Left forelimb (tissue), 1 donor: Measurements from ENCODE around the gene OR6K2.
"Not testable (repeated sequence)": the region's sequence is repeated elsewhere in the genome, so short reads cannot be mapped to it uniquely, and the experiment has no call there.

ENCODE experiments used
- DNase-seq: peaks from one replicate; pipeline ENCODE4 v3.0.0-alpha.2; 2018; ENCODE audit warnings: low spot score

The OR6K2 gene

DNA sequence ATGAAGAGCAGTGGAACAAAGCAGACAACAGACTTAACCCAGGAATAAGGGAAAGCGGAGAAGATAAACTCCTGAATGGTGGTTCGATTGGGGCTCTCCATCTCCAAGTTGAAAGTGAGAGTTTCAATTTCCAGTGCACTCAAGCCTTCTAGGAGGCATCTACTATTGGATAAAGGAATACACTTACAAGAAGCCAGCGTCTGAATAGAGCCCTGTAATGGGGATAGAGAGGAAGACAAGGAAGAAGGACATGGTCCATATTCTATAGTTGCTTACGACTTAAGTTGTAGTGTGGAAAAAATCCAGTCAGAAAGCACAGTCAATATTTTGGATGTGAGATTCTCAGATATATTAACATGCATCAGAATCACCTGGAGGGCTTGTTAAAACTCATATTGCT is at the start of gene OR6K2:
Gene OR6K2, minus strand, starts transcription at position 101 of the 400 bp plus-strand sequence. Its CDS starts 0 bp downstream, at position 101.
- DNase-seq, result no peak

- DNase-seq, result no peak
Observed at GRCh38 chr1:158735848-158736247, 35.4 kb upstream of the OR6K2 start.

DNA sequence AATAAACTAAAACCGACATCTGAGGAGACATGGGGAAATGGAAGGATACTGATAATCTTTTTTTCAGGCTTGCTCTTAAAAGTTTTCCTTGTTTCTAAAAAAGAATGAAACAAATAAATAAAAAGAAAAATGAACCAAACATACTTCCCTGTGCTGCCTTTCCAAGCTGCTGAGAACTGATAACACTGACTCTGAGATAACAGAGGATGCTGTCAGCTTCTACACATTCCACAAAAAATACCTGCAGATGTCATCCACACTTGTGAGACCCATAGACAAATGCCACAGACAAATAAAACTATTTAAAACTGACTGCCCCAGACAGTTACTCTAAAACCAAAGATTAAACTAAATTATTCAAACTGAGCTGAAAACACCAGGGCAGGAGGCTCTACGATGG is 32.1 kb upstream of the OR6K2 start:
- no peak for DNase-seq

- DNase-seq, result no peak
Observed at GRCh38 chr1:158731707-158732106, 31.3 kb upstream of the OR6K2 start.

DNA sequence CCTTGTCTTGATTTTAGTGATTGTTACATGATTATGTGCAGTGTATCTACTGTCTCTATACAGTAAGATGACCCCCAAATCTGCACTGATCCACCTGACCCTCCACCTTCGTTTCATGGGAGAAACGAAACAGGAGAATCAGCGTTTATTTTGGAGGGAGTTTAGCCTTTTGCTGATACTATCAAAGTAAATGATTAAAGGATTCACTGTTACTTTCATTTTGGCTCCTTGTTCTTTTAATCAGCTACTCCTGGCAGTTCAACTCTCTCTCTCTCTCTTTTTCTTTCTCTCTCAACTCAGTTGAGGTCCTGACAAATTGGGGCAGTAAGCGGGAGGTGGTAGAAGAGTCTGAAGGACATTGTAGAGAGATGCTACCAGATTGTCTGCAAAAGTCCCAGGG is 30.0 kb upstream of the OR6K2 start:
- no peak for DNase-seq

DNA sequence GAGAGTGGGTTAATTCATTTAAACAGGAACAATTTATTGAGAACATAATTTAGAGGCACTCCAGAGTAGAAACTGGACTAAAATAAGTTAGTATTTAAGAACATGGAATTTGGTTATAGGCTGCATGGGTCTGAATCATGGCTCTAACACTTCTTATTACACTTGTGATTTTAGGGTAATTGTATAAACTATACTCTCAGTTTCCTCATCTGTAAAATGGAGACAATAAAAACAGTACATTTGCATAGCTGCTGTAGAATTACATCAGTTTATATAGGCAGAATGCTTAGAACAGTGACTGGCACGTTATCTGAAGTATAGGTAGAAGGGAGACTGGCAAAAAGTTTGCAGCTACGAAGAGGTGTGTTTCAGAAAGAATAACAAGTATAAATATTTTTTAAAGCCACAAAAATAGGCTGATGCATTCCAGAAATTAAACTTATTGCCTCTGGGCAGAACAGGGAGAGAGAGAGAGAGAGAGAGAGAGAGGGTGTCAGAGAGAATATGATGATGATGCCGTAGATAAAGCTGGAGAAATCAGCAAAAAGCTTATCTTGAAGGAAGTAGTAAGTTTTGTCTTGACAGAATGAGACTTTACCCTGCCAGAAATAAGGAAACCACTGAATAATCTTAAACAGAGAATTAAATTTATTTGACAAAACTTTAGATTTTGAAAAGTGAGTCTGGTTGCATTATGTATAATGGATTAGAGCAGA is 28.2 kb upstream of the OR6K2 start:
- no peak for DNase-seq

- DNase-seq, result no peak
Observed at GRCh38 chr1:158724442-158724841, 24.0 kb upstream of the OR6K2 start.

- no peak for DNase-seq
Observed at GRCh38 chr1:158720620-158721019, 20.2 kb upstream of the OR6K2 start, which contains the start of gene OR6K3. OR6K3 (minus strand) TSS chr1:158720720; CDS start chr1:158718115, 2,605 bp downstream.

DNA sequence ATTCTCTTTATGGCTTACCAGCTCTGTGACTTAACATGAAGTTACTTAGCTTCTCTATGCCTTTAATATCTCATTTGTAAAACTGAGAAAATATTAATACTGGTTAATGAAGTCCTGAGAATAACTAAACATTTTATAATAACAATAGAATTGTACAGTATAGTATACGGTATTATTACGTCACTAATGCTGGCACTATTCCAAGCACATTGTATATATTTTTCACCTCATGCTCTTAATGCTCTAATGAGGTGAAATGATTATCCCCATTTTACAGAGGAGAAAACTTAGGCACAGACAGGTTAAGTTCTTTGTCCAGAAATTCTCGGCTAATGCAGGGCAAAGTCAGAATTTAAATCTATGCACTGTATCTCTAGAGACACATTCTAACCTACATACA is 19.2 kb upstream of the OR6K2 start:
- no peak for DNase-seq

GRCh38 chr1:158717344-158717743 is 16.9 kb upstream of the OR6K2 start:
- DNase-seq, result no peak

DNA sequence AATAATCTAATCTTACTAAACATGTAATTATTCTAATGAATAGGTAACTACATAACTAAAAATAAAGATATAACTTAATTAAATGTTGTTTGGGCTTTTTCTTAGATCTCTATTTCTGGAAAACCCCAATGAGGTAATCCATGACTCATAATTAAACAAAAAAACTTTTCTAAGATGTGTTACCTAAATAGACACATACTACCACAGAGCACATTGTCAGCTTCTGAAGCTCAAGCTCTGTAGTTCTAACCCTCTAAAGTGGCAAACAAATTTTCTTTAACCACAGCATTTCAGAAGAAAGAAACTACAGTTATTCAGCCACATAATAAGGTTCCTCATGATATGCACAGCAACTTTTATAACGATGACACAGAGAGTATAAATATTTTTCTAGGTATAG is 15.9 kb upstream of the OR6K2 start:
- no peak for DNase-seq

- DNase-seq, result no peak
Observed at GRCh38 chr1:158714754-158715153, 14.3 kb upstream of the OR6K2 start.

DNA sequence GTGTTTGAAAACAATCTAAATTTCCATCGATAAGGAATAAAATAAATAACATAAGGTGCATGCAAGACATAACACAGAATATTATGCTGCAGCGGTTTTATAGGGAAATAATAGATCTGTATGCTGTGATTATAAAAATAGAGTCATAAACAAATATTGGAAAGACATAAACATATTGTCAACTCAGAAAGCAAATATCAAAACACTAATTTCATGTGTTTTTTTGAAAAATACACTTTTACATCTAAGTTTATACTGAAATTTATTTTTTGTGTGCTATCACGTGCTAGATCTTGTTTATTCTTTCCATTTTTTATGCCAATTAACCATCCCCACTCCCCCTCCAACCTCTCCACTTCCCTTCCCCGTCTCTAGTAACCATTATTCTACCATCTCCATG is 10.6 kb upstream of the OR6K2 start:
- no peak for DNase-seq

DNA sequence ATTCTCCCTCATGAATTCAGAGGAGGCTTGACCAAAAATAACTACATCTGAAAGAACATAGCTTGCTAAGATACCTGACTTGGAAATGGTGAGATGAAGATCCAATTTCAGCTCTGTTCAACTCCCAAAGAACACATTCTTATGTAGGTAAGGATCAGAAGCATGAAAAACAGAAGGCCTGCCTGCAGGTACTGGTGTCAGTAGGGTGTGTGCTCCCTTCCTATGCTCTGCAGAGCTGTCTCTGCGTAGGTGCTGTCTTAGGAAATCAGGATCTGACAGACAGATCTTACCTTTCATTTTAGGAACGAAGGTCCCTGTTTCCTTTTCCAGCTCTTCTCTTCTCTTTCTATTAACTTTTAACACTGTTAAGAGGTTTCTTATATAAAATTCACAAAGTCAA is 5.6 kb upstream of the OR6K2 start:
- DNase-seq, result no peak

DNA sequence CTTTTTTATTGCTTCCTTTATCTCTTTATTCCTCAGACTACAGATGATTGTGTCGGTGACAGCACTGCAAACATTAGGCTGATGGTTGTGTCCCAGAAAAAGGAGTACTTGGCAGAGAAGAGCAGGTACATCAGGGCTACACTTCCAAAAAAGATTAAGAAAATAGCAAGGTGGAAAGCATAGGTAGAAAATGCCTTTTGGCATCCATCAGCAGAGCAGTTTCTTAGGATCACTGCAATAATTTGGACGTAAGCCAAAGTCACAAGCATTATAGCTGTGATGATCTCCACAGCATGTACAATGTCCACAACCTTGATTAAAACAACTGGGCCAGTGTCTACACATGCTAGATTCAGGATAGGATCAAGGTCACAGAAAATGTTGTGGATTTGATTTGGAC is 5.9 kb downstream of the OR6K2 start:
- DNase-seq, result no peak

- DNase-seq, result no peak
Observed at GRCh38 chr1:158692356-158692755, 8.1 kb downstream of the OR6K2 start.

DNA sequence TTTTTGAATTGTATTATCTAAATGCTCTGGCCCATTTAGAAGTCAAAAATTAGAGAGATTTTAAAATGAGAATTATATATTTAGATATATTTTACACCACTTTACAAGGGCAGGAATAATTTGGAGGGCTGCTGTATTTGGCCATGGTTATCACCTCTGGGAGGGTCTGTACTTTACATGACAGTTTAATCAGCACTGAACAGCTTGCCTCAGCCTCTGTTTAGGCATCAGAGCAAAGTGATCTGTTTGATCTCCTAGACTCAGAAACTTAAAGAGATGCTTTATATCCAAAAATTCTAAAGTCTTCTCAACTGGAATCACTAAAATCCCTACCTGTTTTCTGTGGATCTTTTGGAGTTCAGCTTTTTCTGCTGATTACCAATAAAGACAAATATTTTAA is 8.5 kb downstream of the OR6K2 start:
- DNase-seq, result no peak

GRCh38 chr1:158691149-158691548 is 9.3 kb downstream of the OR6K2 start:
- not testable (repeated sequence) for DNase-seq

GRCh38 chr1:158689875-158690274 is 10.6 kb downstream of the OR6K2 start:
- DNase-seq, result no peak

GRCh38 chr1:158689110-158689509 is 11.3 kb downstream of the OR6K2 start:
- no peak for DNase-seq

DNA sequence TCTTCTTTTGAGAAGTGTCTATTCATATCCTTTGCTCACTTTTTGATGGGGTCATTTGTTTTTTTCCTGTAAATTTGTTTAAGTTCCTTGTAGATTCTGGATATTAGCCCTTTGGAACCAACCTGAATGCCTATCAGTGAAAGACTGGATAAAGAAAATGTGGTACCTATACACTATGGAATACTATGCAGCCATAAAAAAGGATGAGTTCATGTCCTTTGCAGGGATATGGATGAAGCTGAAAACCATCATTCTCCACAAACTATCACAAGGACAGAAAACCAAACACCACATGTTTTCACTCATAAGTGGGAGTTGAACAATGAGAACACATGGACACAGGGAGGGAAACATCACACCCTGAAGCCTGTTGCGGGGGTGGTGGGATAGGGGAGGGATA is 12.1 kb downstream of the OR6K2 start:
- DNase-seq, result not testable (repeated sequence)

DNA sequence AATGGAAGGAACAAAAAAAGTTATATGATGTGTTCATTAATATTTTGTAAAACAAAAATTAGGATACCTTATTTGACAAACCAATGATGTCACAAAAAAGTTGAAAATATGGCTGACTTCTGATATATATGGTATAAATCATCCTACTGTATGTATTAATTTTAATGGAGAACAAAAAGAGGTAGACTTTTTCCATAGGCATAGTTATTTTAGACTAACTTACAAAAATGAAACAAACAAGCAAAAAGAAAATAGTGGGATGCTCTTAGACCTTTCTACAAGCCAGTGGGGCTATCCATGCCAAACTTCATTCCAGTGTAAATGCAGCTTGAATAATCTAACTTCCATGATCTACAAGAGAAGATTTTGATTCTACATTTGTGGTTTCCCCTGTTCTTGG is 13.4 kb downstream of the OR6K2 start:
- no peak for DNase-seq

GRCh38 chr1:158686111-158687009 is 14.1 kb downstream of the OR6K2 start, which contains the start of gene SPTA1:
SPTA1 (minus strand) TSS chr1:158686715; CDS start chr1:158686517, 198 bp downstream.
- no peak for DNase-seq
